ENCODE results near the gene SLC6A7. TPM values are rescaled to one million over a fixed set of nuclear protein-coding genes. Genes with fewer than 3 reads are reported as not detected.

Gene SLC6A7
- total RNA-seq, 2 donors from 2014 or later = not detected

DNA sequence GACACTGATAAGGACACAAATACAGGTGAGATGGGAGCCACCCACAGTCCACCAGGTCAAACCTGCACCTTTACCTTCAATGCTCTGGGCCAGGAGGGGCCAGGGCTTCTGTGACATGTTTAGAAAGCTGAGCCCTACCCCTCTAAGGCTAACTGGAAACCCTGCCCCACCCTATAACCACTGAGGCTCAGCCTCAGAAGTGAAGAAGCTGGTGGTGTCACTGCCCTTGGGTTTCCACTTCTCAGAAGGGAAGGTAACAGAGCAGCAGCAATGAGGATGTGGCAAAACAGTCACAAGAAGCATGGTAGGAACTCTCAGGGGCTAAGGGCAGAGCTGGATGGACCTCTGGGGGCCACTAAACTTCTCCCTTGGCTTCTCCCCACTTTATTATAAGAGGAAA is 40.2 kb upstream of the SLC6A7 start:
- Mint-ChIP-seq H3K27me3 (ENCODE audit: insufficient read depth) (peaks cover 17% of the 10 kb centered on the region), H3K4me1 (peaks cover 34% of the 10 kb centered on the region), H3K27ac (no peak overlapping the region), H3K9me3 (no peaks in the 10 kb centered on the region), H3K36me3 (ENCODE audit: low read depth) (no peaks in the 10 kb centered on the region), H3K4me3 (no peak overlapping the region)
- no peaks in the 10 kb centered on the region for H3K9me3 ChIP-seq (ENCODE audit: control insufficient read depth, low read length)
- no peak overlapping the region for H3K9ac ChIP-seq (ENCODE audit: extremely low read depth, low read length, poor library complexity, severe bottlenecking)
- no peak overlapping the region for H3K27ac ChIP-seq (ENCODE audit: low read depth, low read length)
- H3K4me3 ChIP-seq (ENCODE audit: low read length) = no peak overlapping the region
- no peaks in the 10 kb centered on the region for H3K36me3 ChIP-seq (ENCODE audit: control insufficient read depth, insufficient read depth, low read length)
- no peaks in the 10 kb centered on the region for H3K27me3 ChIP-seq (ENCODE audit: control insufficient read depth, insufficient read depth, low read length, poor library complexity, severe bottlenecking)
- DNase-seq = no peak
- peaks cover 9% of the 10 kb centered on the region for H3K4me1 ChIP-seq (ENCODE audit: control insufficient read depth, insufficient read depth, low read length)
- TF ChIP-seq, protein P1, sequence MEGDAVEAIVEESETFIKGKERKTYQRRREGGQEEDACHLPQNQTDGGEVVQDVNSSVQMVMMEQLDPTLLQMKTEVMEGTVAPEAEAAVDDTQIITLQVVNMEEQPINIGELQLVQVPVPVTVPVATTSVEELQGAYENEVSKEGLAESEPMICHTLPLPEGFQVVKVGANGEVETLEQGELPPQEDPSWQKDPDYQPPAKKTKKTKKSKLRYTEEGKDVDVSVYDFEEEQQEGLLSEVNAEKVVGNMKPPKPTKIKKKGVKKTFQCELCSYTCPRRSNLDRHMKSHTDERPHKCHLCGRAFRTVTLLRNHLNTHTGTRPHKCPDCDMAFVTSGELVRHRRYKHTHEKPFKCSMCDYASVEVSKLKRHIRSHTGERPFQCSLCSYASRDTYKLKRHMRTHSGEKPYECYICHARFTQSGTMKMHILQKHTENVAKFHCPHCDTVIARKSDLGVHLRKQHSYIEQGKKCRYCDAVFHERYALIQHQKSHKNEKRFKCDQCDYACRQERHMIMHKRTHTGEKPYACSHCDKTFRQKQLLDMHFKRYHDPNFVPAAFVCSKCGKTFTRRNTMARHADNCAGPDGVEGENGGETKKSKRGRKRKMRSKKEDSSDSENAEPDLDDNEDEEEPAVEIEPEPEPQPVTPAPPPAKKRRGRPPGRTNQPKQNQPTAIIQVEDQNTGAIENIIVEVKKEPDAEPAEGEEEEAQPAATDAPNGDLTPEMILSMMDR (conservative IDR thresholded peaks at IDR 0.05) = no peak

GRCh38 chr5:150152636-150153462 is 37.0 kb upstream of the SLC6A7 start:
- Mint-ChIP-seq H3K27me3 (ENCODE audit: insufficient read depth) (peaks cover 37% of the 10 kb centered on the region), H3K27ac (no peak overlapping the region), H3K4me3 (no peak overlapping the region), H3K4me1 (peaks cover 25% of the 10 kb centered on the region), H3K9me3 (no peaks in the 10 kb centered on the region), H3K36me3 (ENCODE audit: low read depth) (no peaks in the 10 kb centered on the region)
- peak; percentile 66 for DNase-seq
- H3K9me3 ChIP-seq (ENCODE audit: control insufficient read depth, low read length) = no peaks in the 10 kb centered on the region
- no peaks in the 10 kb centered on the region for H3K27me3 ChIP-seq (ENCODE audit: control insufficient read depth, insufficient read depth, low read length, poor library complexity, severe bottlenecking)
- H3K4me3 ChIP-seq (ENCODE audit: low read length) = no peak overlapping the region
- H3K27ac ChIP-seq (ENCODE audit: low read depth, low read length) = no peak overlapping the region
- H3K36me3 ChIP-seq (ENCODE audit: control insufficient read depth, insufficient read depth, low read length) = no peaks in the 10 kb centered on the region
- 77 to 81% methylated on average over 8 to 12 of the region's 12 CpGs for WGBS, 2 experiments (ENCODE audit: insufficient coverage in 1 of 2, insufficient read length in 1 of 2)
- TF ChIP-seq, protein P1 (conservative IDR thresholded peaks at IDR 0.05) = no peak
- H3K4me1 ChIP-seq (ENCODE audit: control insufficient read depth, insufficient read depth, low read length) = peaks cover 5% of the 10 kb centered on the region
- no peak overlapping the region for H3K9ac ChIP-seq (ENCODE audit: extremely low read depth, low read length, poor library complexity, severe bottlenecking)

DNA sequence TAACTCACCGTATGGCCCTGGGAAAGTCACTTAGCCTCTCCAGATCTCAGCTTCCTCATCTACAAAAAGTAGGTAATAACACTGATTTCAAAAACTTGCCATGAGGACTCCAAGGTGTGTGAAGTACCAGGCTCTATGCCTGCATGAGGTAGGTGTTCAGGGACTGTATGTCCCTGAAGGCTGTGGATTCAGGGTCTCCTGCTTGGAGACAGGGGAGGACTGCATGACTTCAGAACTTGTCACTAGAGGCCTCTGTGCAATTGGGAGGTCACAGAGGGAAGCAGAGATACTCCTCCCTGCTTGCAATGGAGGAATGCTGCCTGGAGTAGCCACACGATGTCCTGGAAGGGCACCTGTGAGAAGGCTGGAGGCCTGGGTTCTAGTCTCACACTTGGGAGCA is 36.4 kb upstream of the SLC6A7 start:
- Mint-ChIP-seq H3K9me3 (no peaks in the 10 kb centered on the region), H3K27ac (no peak overlapping the region), H3K4me1 (peaks cover 25% of the 10 kb centered on the region), H3K36me3 (ENCODE audit: low read depth) (no peaks in the 10 kb centered on the region), H3K27me3 (ENCODE audit: insufficient read depth) (peaks cover 37% of the 10 kb centered on the region), H3K4me3 (no peak overlapping the region)
- WGBS, 2 experiments (ENCODE audit: insufficient coverage in 1 of 2, insufficient read length in 1 of 2) = 79 to 88% methylated on average over 2 of the region's 2 CpGs
- Histone ChIP-seq H3K27me3 (ENCODE audit: control insufficient read depth, insufficient read depth, low read length, poor library complexity, severe bottlenecking) (no peaks in the 10 kb centered on the region), H3K27ac (ENCODE audit: low read depth, low read length) (no peak overlapping the region), H3K4me3 (ENCODE audit: low read length) (no peak overlapping the region), H3K9ac (ENCODE audit: extremely low read depth, low read length, poor library complexity, severe bottlenecking) (no peak overlapping the region), H3K36me3 (ENCODE audit: control insufficient read depth, insufficient read depth, low read length) (no peaks in the 10 kb centered on the region), H3K4me1 (ENCODE audit: control insufficient read depth, insufficient read depth, low read length) (peaks cover 5% of the 10 kb centered on the region), H3K9me3 (ENCODE audit: control insufficient read depth, low read length) (no peaks in the 10 kb centered on the region)
- DNase-seq = peak; percentile 53
- TF ChIP-seq, protein P1 (conservative IDR thresholded peaks at IDR 0.05) = no peak

All from endodermal cell (in vitro differentiated cells).